DMS 273 treated with DMSO at 0.1 percent for 48 hours (cell line): ENCODE measurements around the gene ADCY1.

Experiments
- DNase-seq: peaks from one replicate; lab custom pipeline; 2025; lab: John Stamatoyannopoulos, UW

ADCY1 gene

GRCh38 chr7:45677311-45677900, 103.2 kb downstream of the ADCY1 start:
- no peak for DNase-seq

- no peak for DNase-seq
These were observed 105.3 kb downstream of the ADCY1 start for GRCh38 chr7:45679516-45679915.

GRCh38 chr7:45680776-45681175, 106.6 kb downstream of the ADCY1 start:
- no peak for DNase-seq

GRCh38 chr7:45681596-45682357, 107.6 kb downstream of the ADCY1 start:
- no peak for DNase-seq

GRCh38 chr7:45682358-45682735, 108.2 kb downstream of the ADCY1 start:
- no peak for DNase-seq

- DNase-seq, result no peak
These were observed 108.8 kb downstream of the ADCY1 start for GRCh38 chr7:45682836-45683555.

- DNase-seq, result no peak
These were observed 109.5 kb downstream of the ADCY1 start for GRCh38 chr7:45683556-45684148.

GRCh38 chr7:45684910-45685618, 110.9 kb downstream of the ADCY1 start:
- DNase-seq, result no peak

GRCh38 chr7:45685619-45686240, 111.6 kb downstream of the ADCY1 start:
- DNase-seq, result no peak

GRCh38 chr7:45686441-45687184, 112.4 kb downstream of the ADCY1 start:
- no peak for DNase-seq

GRCh38 chr7:45687185-45687560, 113.0 kb downstream of the ADCY1 start:
- no peak for DNase-seq

GRCh38 chr7:45687721-45688120, 113.6 kb downstream of the ADCY1 start:
- DNase-seq, result no peak

GRCh38 chr7:45688382-45688781, 114.2 kb downstream of the ADCY1 start:
- DNase-seq, result no peak

GRCh38 chr7:45689011-45689796, 115.0 kb downstream of the ADCY1 start:
- no peak for DNase-seq

- no peak for DNase-seq
These were observed 115.9 kb downstream of the ADCY1 start for GRCh38 chr7:45689797-45690761.

- DNase-seq, result no peak
These were observed 116.6 kb downstream of the ADCY1 start for GRCh38 chr7:45690762-45691150.

GRCh38 chr7:45691155-45691656, 117.0 kb downstream of the ADCY1 start:
- DNase-seq, result no peak

GRCh38 chr7:45692031-45692430, 117.9 kb downstream of the ADCY1 start:
- no peak for DNase-seq
